ENCODE measurements around the gene CHID1. TPM values are rescaled to one million over a fixed set of nuclear protein-coding genes. Genes with fewer than 3 reads are reported as not detected.

Gene CHID1
- total RNA-seq, 1 donor from 2014 or later, result 69.4 TPM

- Histone ChIP-seq H3K27ac (no peak overlapping the region), H3K4me3 (no peak overlapping the region), H3K9me3 (no peaks in the 10 kb centered on the region), H3K27me3 (no peaks in the 10 kb centered on the region), H3K36me3 (peaks cover 14 to 16% of the 10 kb centered on the region in 2 donors), H3K4me1 (peaks cover 0 to 16% of the 10 kb centered on the region in 2 donors)
- TF ChIP-seq CTCF (IDR thresholded peaks at IDR 0.05), result no peak
- no peak for DNase-seq (ENCODE audit: low spot score in 2 of 2)
- intact Hi-C loops (cut with DNase I), result no loop called here
These were observed 2.3 kb downstream of the CHID1 start for GRCh38 chr11:908273-908672.

GRCh38 chr11:907668-908067 is 2.9 kb downstream of the CHID1 start:
- DNase-seq (ENCODE audit: low spot score in 2 of 2), result no peak
- Histone ChIP-seq H3K27ac (no peak overlapping the region), H3K4me3 (no peak overlapping the region), H3K9me3 (no peaks in the 10 kb centered on the region), H3K27me3 (no peaks in the 10 kb centered on the region), H3K4me1 (peaks cover 0 to 16% of the 10 kb centered on the region in 2 donors), H3K36me3 (peaks cover 20 to 22% of the 10 kb centered on the region in 2 donors)
- no peak for TF ChIP-seq CTCF (IDR thresholded peaks at IDR 0.05)
- intact Hi-C loops (cut with DNase I), result no loop called here

- DNase-seq (ENCODE audit: low spot score in 2 of 2), result no peak
- Histone ChIP-seq H3K27ac (no peak overlapping the region), H3K27me3 (no peaks in the 10 kb centered on the region), H3K9me3 (no peaks in the 10 kb centered on the region), H3K4me3 (no peak overlapping the region), H3K36me3 (peaks cover 34 to 39% of the 10 kb centered on the region in 2 donors), H3K4me1 (peaks cover 0 to 10% of the 10 kb centered on the region in 2 donors)
- intact Hi-C loops (cut with DNase I), result no loop called here
- no peak for TF ChIP-seq CTCF (IDR thresholded peaks at IDR 0.05)
These were observed 4.7 kb downstream of the CHID1 start for GRCh38 chr11:905952-906351.

GRCh38 chr11:904380-904779 is 6.2 kb downstream of the CHID1 start:
- Histone ChIP-seq H3K4me1 (peaks cover 0 to 1% of the 10 kb centered on the region in 2 donors), H3K27me3 (no peaks in the 10 kb centered on the region), H3K9me3 (no peaks in the 10 kb centered on the region), H3K4me3 (no peak overlapping the region), H3K27ac (no peak overlapping the region), H3K36me3 (peaks cover 49 to 55% of the 10 kb centered on the region in 2 donors)
- DNase-seq (ENCODE audit: low spot score in 2 of 2), result no peak
- no peak for TF ChIP-seq CTCF (IDR thresholded peaks at IDR 0.05)
- intact Hi-C loops (cut with DNase I), result no loop called here

- peaks cover 63 to 68% of the 10 kb centered on the region in 2 donors for H3K36me3 ChIP-seq
- H3K4me3 ChIP-seq, result no peak overlapping the region
- intact Hi-C loops (cut with DNase I), result no loop called here
- TF ChIP-seq CTCF (IDR thresholded peaks at IDR 0.05), result no peak
- H3K9me3 ChIP-seq, result no peaks in the 10 kb centered on the region
- no peaks in the 10 kb centered on the region for H3K4me1 ChIP-seq
- no peak overlapping the region for H3K27ac ChIP-seq
- H3K27me3 ChIP-seq, result no peaks in the 10 kb centered on the region
- no peak for DNase-seq (ENCODE audit: low spot score in 2 of 2)
These were observed 9.1 kb downstream of the CHID1 start for GRCh38 chr11:901452-902061.

GRCh38 chr11:900545-900944 is 10.1 kb downstream of the CHID1 start:
- no peak for TF ChIP-seq CTCF (IDR thresholded peaks at IDR 0.05)
- H3K4me3 ChIP-seq, result no peak overlapping the region
- H3K36me3 ChIP-seq, result peaks cover 63 to 65% of the 10 kb centered on the region in 2 donors
- H3K4me1 ChIP-seq, result no peaks in the 10 kb centered on the region
- no peak for DNase-seq (ENCODE audit: low spot score in 2 of 2)
- intact Hi-C loops (cut with DNase I), result no loop called here
- H3K27ac ChIP-seq, result no peak overlapping the region
- H3K27me3 ChIP-seq, result no peaks in the 10 kb centered on the region
- H3K9me3 ChIP-seq, result no peaks in the 10 kb centered on the region

Measured in ascending aorta (tissue), 2 donors.